SK-N-SH treated with all-trans-retinoic acid at 6 μM for 48 hours (cell line): ENCODE measurements around the gene CHST11.

Experiments used
- ATAC-seq: fragments of 200-7000 bp; cut with Tn5 transposase; 3 replicates; pipeline ENCODE4 v1.9.1; 2020; ENCODE audit warnings: mild to moderate bottlenecking, moderate library complexity
- ARNTL ChIP-seq: fragments of 450-650 bp; formaldehyde crosslinking; IDR thresholded peaks from 2 replicates; pipeline ENCODE4 v1.5.0; 2020; ENCODE audit warnings: low read depth, mild to moderate bottlenecking, moderate library complexity, borderline replicate concordance
- BACH2 ChIP-seq: fragments of 250-450 bp; sonication (Bioruptor Pico); IDR thresholded peaks from 2 replicates; pipeline ENCODE4 v1.9.0; 2021; ENCODE audit warnings: mild to moderate bottlenecking, borderline replicate concordance
- CSDC2 ChIP-seq: fragments of 250-450 bp; sonication (Bioruptor Pico); IDR thresholded peaks from 2 replicates; pipeline ENCODE4 v1.5.0; 2020; ENCODE audit warnings: mild to moderate bottlenecking, moderate library complexity
- CSRNP3 ChIP-seq: fragments of 250-450 bp; sonication (Bioruptor Pico); IDR thresholded peaks from 2 replicates; pipeline ENCODE4 v1.5.1; 2021; ENCODE audit warnings: mild to moderate bottlenecking, moderate library complexity
- ESRRG ChIP-seq: fragments of 250-450 bp; sonication (Bioruptor Pico); IDR thresholded peaks from 2 replicates; pipeline ENCODE4 v1.6.1; 2021; ENCODE audit warnings: mild to moderate bottlenecking
- GLIS3 ChIP-seq: fragments of 250-450 bp; sonication (Bioruptor Pico); IDR thresholded peaks from 2 replicates; pipeline ENCODE4 v1.5.0; 2020; ENCODE audit warnings: mild to moderate bottlenecking, moderate library complexity
- ISL1 ChIP-seq: fragments of 250-450 bp; sonication (Bioruptor Pico); IDR thresholded peaks from 2 replicates; pipeline ENCODE4 v2.1.2; 2022; ENCODE audit warnings: mild to moderate bottlenecking, moderate library complexity
- OSR1 ChIP-seq: fragments of 250-450 bp; sonication (Bioruptor Pico); IDR thresholded peaks from 2 replicates; pipeline ENCODE4 v1.8.0; 2022; ENCODE audit warnings: moderate library complexity, mild to moderate bottlenecking, inconsistent platforms
- PATZ1 ChIP-seq: fragments of 250-450 bp; sonication (Bioruptor Pico); IDR thresholded peaks from 2 replicates; pipeline ENCODE4 v1.8.0; 2020; ENCODE audit warnings: mild to moderate bottlenecking, moderate library complexity, borderline replicate concordance
- POU6F1 ChIP-seq: fragments of 250-450 bp; sonication (Bioruptor Pico); IDR thresholded peaks from 2 replicates; pipeline ENCODE4 v1.8.0; 2021; ENCODE audit warnings: low read depth, mild to moderate bottlenecking, moderate library complexity, borderline replicate concordance
- PPARA ChIP-seq: fragments of 250-450 bp; sonication (Bioruptor Pico); IDR thresholded peaks from 2 replicates; pipeline ENCODE4 v1.5.0; 2020; ENCODE audit warnings: mild to moderate bottlenecking, borderline replicate concordance
- RARB ChIP-seq: fragments of 250-450 bp; sonication (Bioruptor Pico); IDR thresholded peaks from 2 replicates; pipeline ENCODE4 v1.8.0; 2021; ENCODE audit warnings: mild to moderate bottlenecking, moderate library complexity
- SNAI2 ChIP-seq: fragments of 250-450 bp; sonication (Bioruptor Pico); IDR thresholded peaks from 2 replicates; pipeline ENCODE4 v1.5.0; 2020; ENCODE audit warnings: mild to moderate bottlenecking, moderate library complexity
- TCF4 ChIP-seq: fragments of 250-450 bp; sonication (Bioruptor Pico); IDR thresholded peaks from 2 replicates; pipeline ENCODE4 v1.8.0; 2021; ENCODE audit warnings: mild to moderate bottlenecking, moderate library complexity, borderline replicate concordance
- TOX ChIP-seq: fragments of 250-450 bp; sonication (Bioruptor Pico); IDR thresholded peaks from 2 replicates; pipeline ENCODE4 v1.8.0; 2021; ENCODE audit warnings: mild to moderate bottlenecking, moderate library complexity, borderline replicate concordance
- ZC3H10 ChIP-seq: fragments of 250-450 bp; sonication (Bioruptor Pico); IDR thresholded peaks from 2 replicates; pipeline ENCODE4 v1.5.1; 2021; ENCODE audit warnings: mild to moderate bottlenecking, moderate library complexity
- ZFP3 ChIP-seq: fragments of 250-450 bp; sonication (Bioruptor Pico); IDR thresholded peaks from 2 replicates; pipeline ENCODE4 v1.5.0; 2020; ENCODE audit warnings: mild to moderate bottlenecking, moderate library complexity
- ZFP30 ChIP-seq: fragments of 450-650 bp; formaldehyde crosslinking; IDR thresholded peaks from 2 replicates; pipeline ENCODE4 v1.5.0; 2022; ENCODE audit warnings: mild to moderate bottlenecking, moderate library complexity
- ZNF565 ChIP-seq: fragments of 450-650 bp; formaldehyde crosslinking; conservative IDR thresholded peaks from 2 replicates; pipeline ENCODE4 v1.5.0; 2020; ENCODE audit warnings: low read depth, mild to moderate bottlenecking, moderate library complexity
- ZNF70 ChIP-seq: fragments of 450-650 bp; formaldehyde crosslinking; IDR thresholded peaks from 2 replicates; pipeline ENCODE4 v1.5.0; 2020; ENCODE audit warnings: mild to moderate bottlenecking, moderate library complexity
- ZNF8 ChIP-seq: fragments of 450-650 bp; formaldehyde crosslinking; IDR thresholded peaks from 2 replicates; pipeline ENCODE4 v1.5.0; 2020; ENCODE audit warnings: mild to moderate bottlenecking, moderate library complexity
- TF ChIP-seq, protein P1 (sequence below): fragments of 250-450 bp; sonication (Bioruptor Pico); IDR thresholded peaks from 2 replicates; pipeline ENCODE4 v1.5.1; 2020; ENCODE audit warnings: low read depth, mild to moderate bottlenecking, moderate library complexity
- TF ChIP-seq, protein P2 (sequence below): fragments of 250-450 bp; sonication (Bioruptor Pico); IDR thresholded peaks from 2 replicates; pipeline ENCODE4 v1.5.0; 2020; ENCODE audit warnings: mild to moderate bottlenecking, moderate library complexity

Gene CHST11

GRCh38 chr12:104649921-104650320 is 193.2 kb downstream of the CHST11 start:
- TF ChIP-seq ZFP3 (no peak), PATZ1 (CRISPR knock-in tag) (no peak), POU6F1 (CRISPR knock-in tag) (no peak), ISL1 (no peak), ARNTL (CRISPR knock-in tag) (no peak), TOX (CRISPR knock-in tag) (no peak), TCF4 (CRISPR knock-in tag) (no peak), ZC3H10 (CRISPR knock-in tag) (no peak), ESRRG (CRISPR knock-in tag) (no peak), PPARA (CRISPR knock-in tag) (no peak), CSRNP3 (CRISPR knock-in tag) (no peak), OSR1 (CRISPR knock-in tag) (no peak), ZNF565 (no peak), RARB (CRISPR knock-in tag) (no peak), ZNF70 (CRISPR knock-in tag) (no peak), ZNF8 (no peak)
- TF ChIP-seq, protein P1, sequence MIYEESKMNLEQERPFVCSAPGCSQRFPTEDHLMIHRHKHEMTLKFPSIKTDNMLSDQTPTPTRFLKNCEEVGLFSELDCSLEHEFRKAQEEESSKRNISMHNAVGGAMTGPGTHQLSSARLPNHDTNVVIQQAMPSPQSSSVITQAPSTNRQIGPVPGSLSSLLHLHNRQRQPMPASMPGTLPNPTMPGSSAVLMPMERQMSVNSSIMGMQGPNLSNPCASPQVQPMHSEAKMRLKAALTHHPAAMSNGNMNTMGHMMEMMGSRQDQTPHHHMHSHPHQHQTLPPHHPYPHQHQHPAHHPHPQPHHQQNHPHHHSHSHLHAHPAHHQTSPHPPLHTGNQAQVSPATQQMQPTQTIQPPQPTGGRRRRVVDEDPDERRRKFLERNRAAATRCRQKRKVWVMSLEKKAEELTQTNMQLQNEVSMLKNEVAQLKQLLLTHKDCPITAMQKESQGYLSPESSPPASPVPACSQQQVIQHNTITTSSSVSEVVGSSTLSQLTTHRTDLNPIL (CRISPR knock-in tag) = no peak
- TF ChIP-seq, protein P2, sequence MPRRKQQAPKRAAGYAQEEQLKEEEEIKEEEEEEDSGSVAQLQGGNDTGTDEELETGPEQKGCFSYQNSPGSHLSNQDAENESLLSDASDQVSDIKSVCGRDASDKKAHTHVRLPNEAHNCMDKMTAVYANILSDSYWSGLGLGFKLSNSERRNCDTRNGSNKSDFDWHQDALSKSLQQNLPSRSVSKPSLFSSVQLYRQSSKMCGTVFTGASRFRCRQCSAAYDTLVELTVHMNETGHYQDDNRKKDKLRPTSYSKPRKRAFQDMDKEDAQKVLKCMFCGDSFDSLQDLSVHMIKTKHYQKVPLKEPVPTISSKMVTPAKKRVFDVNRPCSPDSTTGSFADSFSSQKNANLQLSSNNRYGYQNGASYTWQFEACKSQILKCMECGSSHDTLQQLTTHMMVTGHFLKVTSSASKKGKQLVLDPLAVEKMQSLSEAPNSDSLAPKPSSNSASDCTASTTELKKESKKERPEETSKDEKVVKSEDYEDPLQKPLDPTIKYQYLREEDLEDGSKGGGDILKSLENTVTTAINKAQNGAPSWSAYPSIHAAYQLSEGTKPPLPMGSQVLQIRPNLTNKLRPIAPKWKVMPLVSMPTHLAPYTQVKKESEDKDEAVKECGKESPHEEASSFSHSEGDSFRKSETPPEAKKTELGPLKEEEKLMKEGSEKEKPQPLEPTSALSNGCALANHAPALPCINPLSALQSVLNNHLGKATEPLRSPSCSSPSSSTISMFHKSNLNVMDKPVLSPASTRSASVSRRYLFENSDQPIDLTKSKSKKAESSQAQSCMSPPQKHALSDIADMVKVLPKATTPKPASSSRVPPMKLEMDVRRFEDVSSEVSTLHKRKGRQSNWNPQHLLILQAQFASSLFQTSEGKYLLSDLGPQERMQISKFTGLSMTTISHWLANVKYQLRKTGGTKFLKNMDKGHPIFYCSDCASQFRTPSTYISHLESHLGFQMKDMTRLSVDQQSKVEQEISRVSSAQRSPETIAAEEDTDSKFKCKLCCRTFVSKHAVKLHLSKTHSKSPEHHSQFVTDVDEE (CRISPR knock-in tag) = no peak

GRCh38 chr12:104650541-104650940 is 193.8 kb downstream of the CHST11 start:
- no peak for ATAC-seq
- no peak for TF ChIP-seq OSR1 (CRISPR knock-in tag)
- no peak for TF ChIP-seq BACH2 (CRISPR knock-in tag)
- no peak for TF ChIP-seq ARNTL (CRISPR knock-in tag)
- no peak for TF ChIP-seq TOX (CRISPR knock-in tag)
- no peak for TF ChIP-seq SNAI2 (CRISPR knock-in tag)
- TF ChIP-seq, protein P1 (CRISPR knock-in tag) = no peak

More at GRCh38 chr12:104649921-104650320, 193.2 kb downstream of the CHST11 start:
- no peak for ATAC-seq

DNA sequence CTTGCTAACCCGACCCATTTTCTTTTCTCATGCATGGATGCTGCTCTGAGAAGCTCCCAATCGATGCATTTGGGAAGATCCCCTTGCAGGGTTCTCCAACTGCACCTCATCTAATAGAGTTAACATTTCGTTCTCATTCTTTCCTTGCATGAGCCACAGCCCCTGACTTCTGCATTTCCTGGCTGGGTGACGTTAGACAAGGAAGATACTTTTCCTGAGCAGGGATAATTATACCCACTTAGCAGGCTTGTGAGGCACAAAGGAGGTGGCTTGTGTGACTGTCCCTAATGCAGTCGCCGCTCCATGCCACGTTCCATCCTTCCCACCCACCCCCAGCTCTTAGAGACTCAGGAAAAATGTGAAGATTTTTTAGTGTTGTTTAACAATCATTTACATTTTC is 195.1 kb downstream of the CHST11 start:
- no peak for ATAC-seq
- no peak for TF ChIP-seq GLIS3 (CRISPR knock-in tag)
- TF ChIP-seq ZNF565 = no peak
- no peak for TF ChIP-seq CSDC2 (CRISPR knock-in tag)
- no peak for TF ChIP-seq TOX (CRISPR knock-in tag)
- TF ChIP-seq ZC3H10 (CRISPR knock-in tag) = no peak
- TF ChIP-seq, protein P2 (CRISPR knock-in tag) = no peak
- no peak for TF ChIP-seq RARB (CRISPR knock-in tag)
- no peak for TF ChIP-seq TCF4 (CRISPR knock-in tag)
- no peak for TF ChIP-seq ZNF70 (CRISPR knock-in tag)
- TF ChIP-seq ZFP30 (CRISPR knock-in tag) = no peak
- TF ChIP-seq PATZ1 (CRISPR knock-in tag) = no peak
